Measurements from ENCODE around the gene KRT15. TPM values are rescaled to one million over a fixed set of nuclear protein-coding genes. Genes with fewer than 3 reads are reported as not detected.
A peak's percentile ranks its signal among the peaks of the same experiment; 100 is the strongest.

Gene KRT15
- total RNA-seq, 2 donors from 2014 or later: 5.8 to 20.0 TPM

DNA sequence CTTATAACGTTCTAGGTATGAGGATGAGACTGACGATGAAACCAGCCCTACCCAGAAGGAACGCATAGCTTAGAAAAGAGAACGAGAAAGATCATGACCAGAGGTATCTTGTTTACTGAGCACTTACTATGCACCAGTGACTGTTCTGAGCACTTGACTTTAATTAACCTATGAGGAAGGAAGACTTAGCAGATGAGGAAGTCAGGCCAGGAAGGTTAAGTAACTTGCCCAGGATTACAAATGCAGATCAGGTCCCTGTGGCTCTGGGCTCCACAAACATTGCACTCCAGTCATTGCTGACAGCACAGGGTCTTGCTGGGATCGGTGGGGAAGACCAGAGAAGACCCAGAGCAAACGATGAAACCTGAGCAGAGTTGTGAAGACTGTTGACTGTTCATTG lies 20.4 kb downstream of the KRT15 start:
- H3K9me3 ChIP-seq: no peaks in the 10 kb centered on the region
- DNase-seq: no peak
- H3K36me3 ChIP-seq: no peaks in the 10 kb centered on the region
- H3K27ac ChIP-seq: peak overlapping the region; percentile 27
- H3K4me3 ChIP-seq: no peak overlapping the region
- intact Hi-C loops (cut with DNase I): no loop called here
- no peak overlapping the region for H3K9ac ChIP-seq (ENCODE audit: low read depth in 2 of 2, low read length in 2 of 2)
- TF ChIP-seq, protein P1, sequence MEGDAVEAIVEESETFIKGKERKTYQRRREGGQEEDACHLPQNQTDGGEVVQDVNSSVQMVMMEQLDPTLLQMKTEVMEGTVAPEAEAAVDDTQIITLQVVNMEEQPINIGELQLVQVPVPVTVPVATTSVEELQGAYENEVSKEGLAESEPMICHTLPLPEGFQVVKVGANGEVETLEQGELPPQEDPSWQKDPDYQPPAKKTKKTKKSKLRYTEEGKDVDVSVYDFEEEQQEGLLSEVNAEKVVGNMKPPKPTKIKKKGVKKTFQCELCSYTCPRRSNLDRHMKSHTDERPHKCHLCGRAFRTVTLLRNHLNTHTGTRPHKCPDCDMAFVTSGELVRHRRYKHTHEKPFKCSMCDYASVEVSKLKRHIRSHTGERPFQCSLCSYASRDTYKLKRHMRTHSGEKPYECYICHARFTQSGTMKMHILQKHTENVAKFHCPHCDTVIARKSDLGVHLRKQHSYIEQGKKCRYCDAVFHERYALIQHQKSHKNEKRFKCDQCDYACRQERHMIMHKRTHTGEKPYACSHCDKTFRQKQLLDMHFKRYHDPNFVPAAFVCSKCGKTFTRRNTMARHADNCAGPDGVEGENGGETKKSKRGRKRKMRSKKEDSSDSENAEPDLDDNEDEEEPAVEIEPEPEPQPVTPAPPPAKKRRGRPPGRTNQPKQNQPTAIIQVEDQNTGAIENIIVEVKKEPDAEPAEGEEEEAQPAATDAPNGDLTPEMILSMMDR (IDR thresholded peaks at IDR 0.05): no peak
- H3K27me3 ChIP-seq: no peaks in the 10 kb centered on the region
- no peaks in the 10 kb centered on the region for H3K4me1 ChIP-seq

DNA sequence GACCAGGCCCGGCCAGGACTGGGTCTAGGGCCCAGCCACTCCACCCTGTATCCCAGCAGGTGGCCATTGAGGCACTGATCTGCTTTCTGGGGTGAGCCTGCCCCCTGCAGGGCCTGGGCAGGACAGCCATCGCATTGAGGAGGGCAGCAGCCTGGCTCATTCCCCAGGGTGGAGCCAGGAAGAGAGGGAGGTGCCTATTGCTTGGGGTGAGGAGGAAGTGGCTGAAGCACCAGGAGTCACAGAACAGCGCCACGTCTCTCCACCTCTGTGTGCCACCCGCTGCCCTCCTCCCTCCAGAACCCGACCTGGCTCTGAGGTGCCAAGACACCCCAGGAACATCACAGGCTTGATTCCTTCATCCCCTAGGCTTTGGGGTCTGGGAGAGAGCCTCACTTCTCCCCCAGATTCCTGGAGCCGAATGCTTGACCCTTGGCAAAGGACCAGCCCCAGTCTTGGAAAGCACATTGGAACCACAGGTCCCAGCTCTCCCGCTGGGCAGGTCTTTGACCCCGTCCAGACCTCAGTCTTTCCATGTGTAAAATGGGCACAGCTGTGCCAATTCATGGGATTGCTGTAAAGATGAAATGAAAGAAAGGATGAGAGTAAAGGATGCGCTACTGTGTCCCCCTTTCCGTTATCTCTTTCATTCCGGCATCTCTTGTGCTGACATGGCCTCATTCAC lies 21.7 kb downstream of the KRT15 start:
- Histone ChIP-seq H3K4me1 (peaks cover 4% of the 10 kb centered on the region), H3K27ac (peak overlapping the region; percentile 43), H3K9ac (ENCODE audit: low read depth in 2 of 2, low read length in 2 of 2) (peak overlapping the region in 1 of 2 donors; percentile 65), H3K4me3 (no peak overlapping the region), H3K36me3 (no peaks in the 10 kb centered on the region), H3K9me3 (no peaks in the 10 kb centered on the region), H3K27me3 (no peaks in the 10 kb centered on the region)
- TF ChIP-seq, protein P1 (IDR thresholded peaks at IDR 0.05): peak; percentile 78
- intact Hi-C loops (cut with DNase I): no loop called here
- peak; percentile 90 for DNase-seq

DNA sequence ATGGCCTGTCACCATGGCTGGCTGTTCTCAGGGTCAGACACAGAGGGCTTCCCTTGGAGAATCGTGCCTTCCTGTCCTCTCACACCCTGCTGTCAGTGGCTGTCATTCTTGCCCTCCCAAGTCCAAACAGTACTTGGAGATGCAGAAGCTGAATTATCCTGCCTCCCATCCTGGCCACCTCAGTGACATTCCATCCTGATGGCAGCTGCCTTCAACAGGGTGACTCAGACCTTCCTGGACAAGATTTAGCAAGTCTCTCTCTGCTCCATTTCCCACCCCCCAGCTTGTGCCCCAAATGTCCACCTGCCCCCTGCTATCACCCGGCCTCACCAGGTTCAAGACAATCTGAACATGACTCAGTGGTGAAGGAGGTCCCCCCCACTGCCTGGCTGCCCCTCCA lies 24.2 kb downstream of the KRT15 start:
- Histone ChIP-seq H3K9me3 (no peaks in the 10 kb centered on the region), H3K27me3 (no peaks in the 10 kb centered on the region), H3K4me1 (peaks cover 9% of the 10 kb centered on the region), H3K9ac (ENCODE audit: low read depth in 2 of 2, low read length in 2 of 2) (no peak overlapping the region), H3K27ac (no peak overlapping the region), H3K4me3 (no peak overlapping the region), H3K36me3 (no peaks in the 10 kb centered on the region)
- TF ChIP-seq, protein P1 (IDR thresholded peaks at IDR 0.05): no peak
- intact Hi-C loops (cut with DNase I): no loop called here
- DNase-seq: no peak

GRCh38 chr17:41492771-41493170 lies 25.9 kb downstream of the KRT15 start:
- no peaks in the 10 kb centered on the region for H3K9me3 ChIP-seq
- no peak overlapping the region for H3K9ac ChIP-seq (ENCODE audit: low read depth in 2 of 2, low read length in 2 of 2)
- peaks cover 9% of the 10 kb centered on the region for H3K4me1 ChIP-seq
- intact Hi-C loops (cut with DNase I): no loop called here
- peak; percentile 71 for DNase-seq
- TF ChIP-seq, protein P1 (IDR thresholded peaks at IDR 0.05): no peak
- H3K27ac ChIP-seq: no peak overlapping the region
- no peaks in the 10 kb centered on the region for H3K36me3 ChIP-seq
- H3K4me3 ChIP-seq: no peak overlapping the region
- no peaks in the 10 kb centered on the region for H3K27me3 ChIP-seq

GRCh38 chr17:41492351-41492750 lies 26.3 kb downstream of the KRT15 start:
- intact Hi-C loops (cut with DNase I): no loop called here
- Histone ChIP-seq H3K36me3 (no peaks in the 10 kb centered on the region), H3K9me3 (no peaks in the 10 kb centered on the region), H3K27me3 (no peaks in the 10 kb centered on the region), H3K9ac (ENCODE audit: low read depth in 2 of 2, low read length in 2 of 2) (no peak overlapping the region), H3K27ac (no peak overlapping the region), H3K4me3 (no peak overlapping the region), H3K4me1 (peaks cover 9% of the 10 kb centered on the region)
- no peak for DNase-seq
- TF ChIP-seq, protein P1 (IDR thresholded peaks at IDR 0.05): no peak

Measured in colonic mucosa (tissue), 4 donors.